HG03439 (cell line): ENCODE results near the gene TCF12.
"Not testable (repeated sequence)": the region's sequence is repeated elsewhere in the genome, so short reads cannot be mapped to it uniquely, and the experiment has no call there.

Experiments
- ATAC-seq: cut with Tn5 transposase; IDR thresholded peaks from one replicate; pipeline ENCODE4 v1.9.1; 2021; ENCODE audit warnings: mild to moderate bottlenecking, moderate library complexity; ENCODE audit not compliant: unreplicated experiment

The TCF12 gene

DNA sequence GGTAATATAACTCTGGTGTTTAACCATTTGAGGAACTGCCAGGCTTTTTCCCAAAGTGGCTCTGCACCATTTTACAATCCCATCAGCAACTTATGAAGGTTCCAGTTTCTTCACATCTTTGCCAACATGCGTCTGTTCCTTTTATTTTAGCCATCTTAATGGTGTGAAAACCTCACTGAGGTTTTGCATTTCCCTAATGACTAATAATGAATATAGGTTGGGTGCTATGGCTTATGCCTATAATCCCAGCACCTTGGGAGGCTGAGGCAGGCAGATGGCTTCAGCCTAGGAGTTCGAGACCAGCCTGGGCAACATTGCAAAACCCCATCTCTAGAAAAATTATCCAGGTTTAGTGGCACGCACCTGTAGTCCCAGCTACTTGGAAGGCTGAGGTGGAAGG, 210.6 kb downstream of the TCF12 start:
- no peak for ATAC-seq

DNA sequence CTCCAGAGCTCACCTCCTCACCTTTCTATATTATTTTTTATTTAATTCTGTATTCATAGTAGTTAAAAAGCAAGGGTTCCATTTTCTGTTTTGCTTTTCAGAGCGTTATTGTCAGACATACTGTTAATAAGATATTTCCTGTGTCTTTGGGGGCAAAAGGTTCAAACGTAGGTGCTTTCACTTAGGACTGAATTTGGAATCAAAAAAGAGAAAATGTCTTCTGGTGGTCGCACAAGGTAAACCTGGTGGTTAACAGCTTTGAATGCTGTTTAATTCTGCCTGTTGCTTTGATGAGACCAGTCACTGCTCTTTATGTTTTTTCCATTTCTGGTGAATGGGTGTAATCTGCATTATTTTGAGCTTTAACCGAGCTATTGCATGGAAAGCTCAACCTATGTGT, 212.5 kb downstream of the TCF12 start:
- no peak for ATAC-seq

DNA sequence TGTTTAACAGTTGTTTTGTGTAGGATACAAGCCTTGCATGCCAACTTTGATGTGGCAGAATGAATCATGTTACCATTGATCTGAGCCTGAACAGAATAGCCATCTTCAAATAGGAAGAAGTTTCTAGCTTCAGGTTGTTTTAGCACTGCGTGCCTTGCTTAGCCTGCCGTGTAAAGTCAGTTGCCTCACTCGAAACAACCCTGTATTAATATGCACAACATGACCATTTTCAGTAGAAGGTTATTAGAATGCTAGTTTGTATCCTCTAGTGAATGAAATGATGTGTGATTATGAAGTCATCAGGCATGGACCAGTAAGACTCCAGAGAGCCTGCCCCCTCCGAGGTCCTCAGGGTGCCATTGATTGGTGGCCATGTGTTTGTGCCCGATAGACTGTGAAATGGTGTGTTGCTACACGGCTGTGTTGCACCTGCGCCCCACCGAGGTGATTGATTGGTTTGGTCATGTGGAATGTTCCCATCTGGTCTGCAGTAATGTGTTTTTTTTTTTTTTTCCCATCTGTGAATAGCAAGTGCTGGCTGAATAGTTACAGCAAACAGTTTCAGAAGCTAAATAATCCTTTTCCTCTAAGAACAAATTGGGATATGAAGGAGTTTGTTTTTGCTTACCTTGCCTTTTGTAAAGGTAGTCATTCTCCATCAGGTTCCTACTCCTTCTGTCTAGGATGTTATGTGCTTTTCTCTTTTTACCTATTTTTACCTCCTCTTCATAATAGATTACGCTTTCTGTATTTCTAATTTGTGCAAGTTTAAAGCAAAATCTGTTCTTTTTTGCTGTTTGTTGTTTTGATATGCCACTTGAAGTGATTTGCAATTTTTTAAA, 214.9 kb downstream of the TCF12 start:
- ATAC-seq, result no peak

DNA sequence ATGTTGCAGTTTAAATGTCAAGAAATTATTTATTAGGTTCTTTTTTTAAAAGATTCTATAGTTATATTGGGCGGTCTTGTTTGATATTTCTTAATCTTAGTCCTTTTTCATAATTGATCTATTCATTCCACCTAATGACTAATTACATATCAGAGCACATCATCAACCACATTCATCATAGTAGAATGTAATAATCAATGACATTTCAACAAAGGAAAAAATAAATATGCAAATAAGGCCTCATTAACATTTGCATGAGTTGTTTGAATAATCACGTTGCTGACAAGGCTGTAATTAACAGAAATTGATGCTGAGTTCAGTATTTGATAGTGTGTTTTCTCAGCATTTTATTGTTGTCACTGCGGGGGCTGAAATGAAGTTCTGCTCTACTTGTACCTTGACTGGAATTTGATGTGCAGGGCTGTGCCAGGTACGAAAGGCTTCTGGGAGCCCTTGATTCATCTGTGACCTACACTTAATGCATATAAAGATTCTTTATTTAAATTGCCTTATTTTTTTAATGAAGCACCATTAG, 215.7 kb downstream of the TCF12 start:
- ATAC-seq, result no peak

DNA sequence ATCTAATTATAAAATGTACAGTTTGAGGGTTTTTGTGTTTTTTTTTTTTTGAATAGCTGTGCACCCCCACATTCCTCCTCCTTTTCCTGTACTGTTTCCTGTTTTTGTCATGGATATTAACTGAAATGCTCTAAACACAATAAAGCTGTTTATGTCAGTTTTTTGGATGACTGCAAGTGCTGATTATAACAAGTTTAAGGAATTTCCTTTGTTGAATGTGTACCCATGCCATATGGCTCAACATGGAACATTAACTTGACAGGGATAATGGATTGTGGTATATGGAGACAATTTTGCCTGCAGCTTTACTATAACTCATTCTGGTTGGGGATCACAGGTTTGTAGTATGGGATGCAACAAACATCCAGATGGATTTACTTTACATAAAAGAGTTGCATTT, 216.4 kb downstream of the TCF12 start:
- ATAC-seq, result no peak

DNA sequence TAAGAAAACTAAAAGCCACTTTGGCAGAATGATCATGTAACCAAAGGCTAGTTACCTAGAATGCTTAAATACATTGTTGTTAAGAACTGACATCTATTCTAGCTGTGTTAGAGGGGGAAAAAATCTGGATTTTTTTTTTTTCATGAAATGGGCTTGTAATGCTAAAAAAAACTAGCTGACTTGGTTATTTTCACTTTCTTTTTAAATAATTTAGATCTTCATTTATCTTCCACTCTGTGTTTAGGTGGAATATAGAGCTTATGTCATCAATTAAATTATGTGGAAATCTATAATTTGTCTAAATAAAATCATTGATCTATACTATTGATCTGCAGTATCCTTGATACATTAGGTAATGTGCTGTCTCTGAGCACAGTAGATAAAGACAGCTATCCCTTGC, 217.4 kb downstream of the TCF12 start:
- ATAC-seq, result no peak

- no peak for ATAC-seq
Observed at GRCh38 chr15:57138349-57138788, 219.9 kb downstream of the TCF12 start.

- ATAC-seq, result no peak
Observed at GRCh38 chr15:57143511-57144078, 225.2 kb downstream of the TCF12 start.

DNA sequence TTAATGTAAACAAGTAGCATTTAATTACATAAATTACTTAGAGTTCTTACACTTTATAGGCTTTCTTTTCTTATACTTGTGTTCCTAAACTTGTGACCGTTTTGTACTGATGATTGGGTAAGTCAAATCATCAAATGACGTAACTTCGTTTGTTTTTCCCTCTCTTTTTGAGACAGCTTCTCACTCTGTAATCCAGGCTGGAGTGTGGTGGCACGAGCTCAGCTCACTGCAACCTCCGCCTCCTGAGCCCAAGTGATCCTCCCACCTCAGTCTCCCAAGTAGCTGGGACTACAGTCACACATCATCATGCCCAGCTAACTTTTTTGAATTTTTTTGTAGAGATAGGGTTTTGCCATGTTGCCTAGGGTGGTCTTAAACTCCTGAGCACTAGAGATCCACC, 226.0 kb downstream of the TCF12 start:
- ATAC-seq, result no peak

GRCh38 chr15:57146506-57147201, 228.2 kb downstream of the TCF12 start:
- no peak for ATAC-seq

DNA sequence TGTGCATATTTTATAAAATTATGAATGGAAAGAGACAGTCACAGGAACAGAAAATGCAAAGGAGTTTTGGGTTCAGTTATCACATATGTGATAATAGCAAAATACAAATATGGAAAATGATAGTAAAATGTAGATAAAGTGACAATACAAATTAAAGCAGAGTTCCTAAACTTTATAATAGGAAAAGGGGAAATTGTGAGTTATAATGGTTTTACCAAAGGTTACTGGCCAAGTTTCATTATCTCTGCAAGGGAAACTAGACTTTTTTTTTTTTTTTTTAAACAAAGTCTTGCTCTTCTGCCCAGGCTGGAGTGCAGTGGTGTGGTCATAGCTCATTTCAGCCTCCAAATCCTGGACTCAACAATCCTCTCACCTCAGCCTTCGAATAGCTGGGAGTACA, 229.2 kb downstream of the TCF12 start:
- no peak for ATAC-seq

DNA sequence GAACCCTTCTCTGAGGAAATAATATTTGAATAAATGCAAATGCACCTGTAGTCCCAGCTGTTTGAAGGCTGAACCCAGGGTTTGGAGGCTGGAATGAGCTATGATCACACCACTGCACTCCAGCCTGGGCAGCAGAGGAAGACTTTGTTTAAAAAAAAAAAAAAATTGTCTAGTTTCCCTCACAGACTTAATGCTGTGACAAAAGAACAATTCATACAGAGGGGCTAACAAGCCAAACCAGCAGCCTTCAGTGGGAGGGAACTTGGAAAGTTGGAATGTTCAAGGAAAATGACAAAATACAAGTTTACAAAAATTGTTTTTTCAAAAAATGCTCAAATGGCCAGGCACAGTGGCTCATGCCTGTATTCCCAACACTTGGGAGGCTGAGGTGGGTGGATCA, 229.8 kb downstream of the TCF12 start:
- no peak for ATAC-seq

DNA sequence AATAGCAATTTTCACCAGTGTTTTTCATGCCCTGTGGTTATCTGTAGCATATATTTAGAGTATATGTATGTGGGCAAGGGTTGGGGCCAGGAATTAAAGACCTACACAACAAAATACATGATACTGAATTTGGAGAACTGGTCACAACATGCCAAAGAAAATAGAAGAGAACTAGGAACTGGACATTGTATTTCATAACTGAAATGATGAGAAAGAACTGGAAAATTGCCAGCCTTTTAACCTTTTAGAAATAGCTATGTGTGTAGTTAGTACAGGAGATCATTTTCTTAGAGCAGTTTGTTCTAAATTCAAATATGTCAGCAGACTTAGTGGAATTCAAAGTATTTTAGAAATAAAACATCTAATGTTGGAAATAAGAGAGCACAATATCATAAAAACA, 230.8 kb downstream of the TCF12 start:
- ATAC-seq, result no peak

GRCh38 chr15:57150066-57150865, 231.8 kb downstream of the TCF12 start:
- ATAC-seq, result no peak

- ATAC-seq, result not testable (repeated sequence)
Observed at GRCh38 chr15:57150866-57151203, 232.4 kb downstream of the TCF12 start.

- no peak for ATAC-seq
Observed at GRCh38 chr15:57152133-57152532, 233.7 kb downstream of the TCF12 start.

- peak; percentile 73 for ATAC-seq
Observed at GRCh38 chr15:57152666-57153539, 234.5 kb downstream of the TCF12 start.

DNA sequence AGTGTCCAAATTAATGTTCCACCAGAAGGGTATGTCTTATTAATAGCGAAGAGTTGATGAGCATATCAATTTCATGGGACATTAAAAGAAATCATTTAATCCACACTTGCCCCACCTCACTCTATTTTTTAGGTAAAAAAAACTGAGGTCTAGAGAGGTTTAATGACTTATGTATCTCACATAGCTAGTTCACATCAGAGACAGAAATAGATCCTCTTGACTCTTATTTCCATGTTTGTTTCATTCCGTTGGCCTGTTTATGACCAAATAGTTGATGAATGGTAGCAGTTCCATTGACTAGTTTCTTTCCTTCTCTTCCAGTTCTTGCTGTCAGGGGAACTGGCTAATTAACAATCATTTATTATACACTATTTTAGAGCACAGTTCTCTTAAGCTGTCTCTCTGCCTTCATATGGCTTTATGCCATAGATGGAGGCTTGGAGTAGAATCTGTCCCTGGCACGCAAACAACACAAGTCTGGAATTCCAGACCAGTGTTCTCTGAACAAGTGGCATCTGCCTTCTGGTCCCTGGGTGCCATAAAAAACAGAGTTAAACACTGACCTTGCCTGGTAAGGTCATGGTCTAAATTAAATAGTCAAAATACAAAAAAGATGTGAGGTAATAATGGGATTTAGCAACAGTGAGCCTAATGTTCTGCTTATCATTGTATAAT, 237.9 kb downstream of the TCF12 start:
- ATAC-seq, result no peak

DNA sequence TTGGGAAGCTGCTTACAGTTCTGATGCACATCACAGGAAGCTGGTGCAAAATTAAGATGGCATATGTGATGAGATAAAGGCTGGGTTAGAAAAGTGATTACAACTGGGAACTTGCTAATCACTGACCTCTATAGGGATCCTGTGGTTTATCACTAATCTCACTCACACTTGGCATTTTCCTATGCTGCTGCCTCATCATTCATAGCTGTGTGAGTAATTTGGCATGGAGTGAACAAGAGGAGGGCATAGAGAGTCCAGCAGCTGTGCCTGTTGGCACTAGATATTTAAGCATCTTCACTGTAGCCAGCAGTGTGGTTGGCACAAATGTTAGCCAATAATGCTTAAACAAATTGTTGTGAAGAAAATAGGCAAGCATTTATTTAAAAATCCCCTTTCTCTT, 240.1 kb downstream of the TCF12 start:
- no peak for ATAC-seq
